Neutrophil (primary cell): ENCODE results near the gene SIGLEC12.

Experiments
- H3K27ac ChIP-seq: fragments of 200-600 bp; sonication (generic); 2 replicates; pipeline ENCODE4 v1.5.1; 2016; ENCODE audit warnings: mild to moderate bottlenecking, moderate library complexity
- H3K27me3 ChIP-seq: fragments of 200-600 bp; sonication (generic); 2 replicates; pipeline ENCODE4 v1.6.0; 2016; ENCODE audit warnings: mild to moderate bottlenecking
- H3K36me3 ChIP-seq: fragments of 200-600 bp; sonication (generic); 2 replicates; pipeline ENCODE4 v1.5.1; 2017
- H3K4me1 ChIP-seq, 2 experiments: fragments of 200-600 bp in 1 of 2; sonication (generic) in 1 of 2; 1 replicate in 1 of 2; 2 replicates in 1 of 2; pipeline versions ENCODE4 v1.5.1 to v1.6.1; 2013 to 2016; ENCODE audit warnings: low read depth in 1 of 2, low read length in 1 of 2, mild to moderate bottlenecking in 1 of 2, moderate library complexity in 1 of 2; ENCODE audit not compliant: control insufficient read depth in 1 of 2, insufficient read depth in 1 of 2
- H3K4me3 ChIP-seq, 2 experiments: fragments of 200-600 bp in 1 of 2; sonication (generic) in 1 of 2; 1 replicate in 1 of 2; 2 replicates in 1 of 2; pipeline ENCODE4 v1.5.1; 2013 to 2016; ENCODE audit warnings: low read depth in 1 of 2, low read length in 1 of 2, mild to moderate bottlenecking in 1 of 2, moderate library complexity in 1 of 2
- H3K9me3 ChIP-seq: fragments of 200-600 bp; sonication (generic); 2 replicates; pipeline ENCODE4 v1.5.1; 2016
- CTCF ChIP-seq: fragments of 200-600 bp; sonication (generic); IDR thresholded peaks from 2 replicates; pipeline ENCODE4 v1.5.1; 2016; ENCODE audit warnings: antibody characterized with exemption

The SIGLEC12 gene

GRCh38 chr19:51547397-51548212 is 46.0 kb upstream of the SIGLEC12 start:
- H3K4me1 ChIP-seq, result no peaks in the 10 kb centered on the region

GRCh38 chr19:51546650-51547396 is 45.2 kb upstream of the SIGLEC12 start:
- TF ChIP-seq CTCF, result no peak
- H3K4me1 ChIP-seq, result no peaks in the 10 kb centered on the region
- peaks cover 97% of the 10 kb centered on the region for H3K27me3 ChIP-seq
- H3K27ac ChIP-seq, result no peak overlapping the region
- no peaks in the 10 kb centered on the region for H3K36me3 ChIP-seq
- no peaks in the 10 kb centered on the region for H3K9me3 ChIP-seq
- no peak overlapping the region for H3K4me3 ChIP-seq

More at GRCh38 chr19:51547397-51548212, 46.0 kb upstream of the SIGLEC12 start:
- TF ChIP-seq CTCF, result no peak
- no peak overlapping the region for H3K4me3 ChIP-seq
- H3K27me3 ChIP-seq, result peaks cover 97% of the 10 kb centered on the region
- no peak overlapping the region for H3K27ac ChIP-seq
- no peaks in the 10 kb centered on the region for H3K36me3 ChIP-seq
- H3K9me3 ChIP-seq, result no peaks in the 10 kb centered on the region

GRCh38 chr19:51546107-51546649 is 44.6 kb upstream of the SIGLEC12 start:
- TF ChIP-seq CTCF, result no peak
- no peaks in the 10 kb centered on the region for H3K4me1 ChIP-seq
- H3K36me3 ChIP-seq, result no peaks in the 10 kb centered on the region
- H3K27ac ChIP-seq, result no peak overlapping the region
- H3K4me3 ChIP-seq, result no peak overlapping the region
- H3K9me3 ChIP-seq, result no peaks in the 10 kb centered on the region
- H3K27me3 ChIP-seq, result peaks cover 96% of the 10 kb centered on the region

GRCh38 chr19:51544038-51544437 is 42.4 kb upstream of the SIGLEC12 start:
- H3K27ac ChIP-seq, result no peak overlapping the region
- no peaks in the 10 kb centered on the region for H3K9me3 ChIP-seq
- no peaks in the 10 kb centered on the region for H3K36me3 ChIP-seq
- H3K27me3 ChIP-seq, result peaks cover 78% of the 10 kb centered on the region
- no peak overlapping the region for H3K4me3 ChIP-seq
- TF ChIP-seq CTCF, result no peak
- H3K4me1 ChIP-seq, result no peaks in the 10 kb centered on the region

GRCh38 chr19:51542699-51543098 is 41.1 kb upstream of the SIGLEC12 start:
- Histone ChIP-seq H3K4me1 (no peaks in the 10 kb centered on the region), H3K9me3 (no peaks in the 10 kb centered on the region), H3K36me3 (no peaks in the 10 kb centered on the region), H3K27me3 (peaks cover 76% of the 10 kb centered on the region), H3K4me3 (no peak overlapping the region), H3K27ac (no peak overlapping the region)
- no peak for TF ChIP-seq CTCF
